ENCODE measurements around the gene ANKRD33B. TPM values are rescaled to one million over a fixed set of nuclear protein-coding genes. Genes with fewer than 3 reads are reported as not detected.
"Not testable (repeated sequence)": the region's sequence is repeated elsewhere in the genome, so short reads cannot be mapped to it uniquely, and the experiment has no call there.

Gene ANKRD33B
- 10 to 100 TPM; 16.7 to 27.0 (median 24.8) TPM for total RNA-seq

DNA sequence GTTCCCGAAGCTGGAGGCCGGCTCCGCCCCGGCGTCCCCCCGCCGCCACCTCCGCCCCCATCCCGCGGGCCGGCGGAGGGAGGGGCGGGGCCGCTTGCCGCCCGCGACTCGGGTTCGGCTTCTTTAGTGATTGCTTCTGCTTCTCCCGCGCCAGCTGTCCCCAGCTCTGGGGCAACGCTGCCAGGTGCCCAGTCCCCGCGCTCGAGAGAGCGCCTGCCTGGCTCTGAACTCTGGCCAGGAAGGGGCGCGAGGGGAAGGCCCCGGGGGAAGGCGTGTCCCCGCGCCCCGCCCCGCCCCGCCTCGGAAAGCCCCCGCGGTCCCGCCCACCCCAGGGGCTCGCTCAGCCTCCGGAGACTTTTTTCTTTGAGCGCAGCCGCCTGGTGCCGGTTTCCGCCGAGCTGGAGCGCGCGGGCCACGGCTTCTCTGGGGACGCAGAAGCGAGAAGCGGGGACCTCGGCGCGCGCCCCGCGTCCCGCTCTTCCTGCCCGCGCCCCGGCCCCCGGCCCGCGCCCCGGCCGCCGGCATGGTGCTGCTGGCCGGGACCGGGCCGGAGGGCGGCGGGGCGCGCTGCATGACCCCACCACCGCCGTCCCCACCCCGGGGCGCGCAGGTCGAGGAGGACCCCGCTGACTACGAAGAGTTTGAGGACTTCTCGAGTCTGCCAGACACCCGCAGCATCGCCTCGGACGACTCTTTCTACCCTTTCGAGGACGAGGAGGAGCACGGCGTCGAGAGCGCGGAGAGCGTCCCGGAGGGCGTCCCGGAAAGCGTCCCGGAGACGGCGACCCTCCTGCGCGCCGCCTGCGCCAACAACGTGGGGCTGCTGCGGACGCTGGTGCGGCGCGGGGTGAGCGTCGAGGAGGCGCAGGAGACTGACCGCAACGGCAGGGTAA, at the start of gene ANKRD33B:
ANKRD33B (plus strand) TSS at position 126 of the 893 bp plus-strand sequence; CDS start at position 524, 398 bp downstream.
- Histone ChIP-seq H3K9me3 (no peaks in the 10 kb centered on the region), H3K4me1 (peaks cover 53% of the 10 kb centered on the region), H3K36me3 (no peaks in the 10 kb centered on the region), H3K27ac (peak within 1 kb of the TSS; percentile 86), H3K4me3 (peak within 1 kb of the TSS; percentile 81), H3K27me3 (peaks cover 30% of the 10 kb centered on the region)
- WGBS = under 1% methylated on average over 47 of the region's 119 CpGs
- TF ChIP-seq, protein P1, sequence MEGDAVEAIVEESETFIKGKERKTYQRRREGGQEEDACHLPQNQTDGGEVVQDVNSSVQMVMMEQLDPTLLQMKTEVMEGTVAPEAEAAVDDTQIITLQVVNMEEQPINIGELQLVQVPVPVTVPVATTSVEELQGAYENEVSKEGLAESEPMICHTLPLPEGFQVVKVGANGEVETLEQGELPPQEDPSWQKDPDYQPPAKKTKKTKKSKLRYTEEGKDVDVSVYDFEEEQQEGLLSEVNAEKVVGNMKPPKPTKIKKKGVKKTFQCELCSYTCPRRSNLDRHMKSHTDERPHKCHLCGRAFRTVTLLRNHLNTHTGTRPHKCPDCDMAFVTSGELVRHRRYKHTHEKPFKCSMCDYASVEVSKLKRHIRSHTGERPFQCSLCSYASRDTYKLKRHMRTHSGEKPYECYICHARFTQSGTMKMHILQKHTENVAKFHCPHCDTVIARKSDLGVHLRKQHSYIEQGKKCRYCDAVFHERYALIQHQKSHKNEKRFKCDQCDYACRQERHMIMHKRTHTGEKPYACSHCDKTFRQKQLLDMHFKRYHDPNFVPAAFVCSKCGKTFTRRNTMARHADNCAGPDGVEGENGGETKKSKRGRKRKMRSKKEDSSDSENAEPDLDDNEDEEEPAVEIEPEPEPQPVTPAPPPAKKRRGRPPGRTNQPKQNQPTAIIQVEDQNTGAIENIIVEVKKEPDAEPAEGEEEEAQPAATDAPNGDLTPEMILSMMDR (IDR thresholded peaks at IDR 0.05) = no peak
- no peak for TF ChIP-seq EP300 (IDR thresholded peaks at IDR 0.05)
- peak in 1 of 2 donors; percentile 41 for TF ChIP-seq POLR2A (IDR thresholded peaks at IDR 0.05)
- TF ChIP-seq POLR2AphosphoS5 (IDR thresholded peaks at IDR 0.05) = no peak
- peak in 1 of 2 donors; percentile 80 for DNase-seq (ENCODE audit: low spot score in 2 of 2)

DNA sequence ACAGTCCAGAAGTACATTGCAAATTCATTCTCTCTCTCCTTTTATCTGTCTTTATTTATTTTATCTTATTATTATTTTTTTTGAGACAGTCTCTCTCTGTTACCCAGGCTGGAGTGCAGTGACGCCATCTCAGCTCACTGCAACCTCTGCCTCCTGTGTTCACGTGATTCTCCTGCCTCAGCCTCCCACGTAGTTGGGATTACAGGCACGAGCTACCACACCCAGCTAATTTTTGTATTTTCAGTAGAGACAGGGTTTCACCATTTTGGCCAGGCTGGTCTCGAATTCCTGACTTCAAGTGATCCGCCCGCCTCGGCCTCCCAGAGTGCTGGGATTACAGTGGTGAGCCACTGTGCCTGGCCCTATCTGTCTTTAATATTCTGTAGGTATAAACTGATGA, 49.3 kb upstream of the ANKRD33B start:
- not testable (repeated sequence) for H3K9me3 ChIP-seq; H3K27ac ChIP-seq; DNase-seq (ENCODE audit: low spot score in 2 of 2); H3K36me3 ChIP-seq; H3K4me3 ChIP-seq; H3K27me3 ChIP-seq; H3K4me1 ChIP-seq
- WGBS = 91% methylated on average over 8 of the region's 8 CpGs

DNA sequence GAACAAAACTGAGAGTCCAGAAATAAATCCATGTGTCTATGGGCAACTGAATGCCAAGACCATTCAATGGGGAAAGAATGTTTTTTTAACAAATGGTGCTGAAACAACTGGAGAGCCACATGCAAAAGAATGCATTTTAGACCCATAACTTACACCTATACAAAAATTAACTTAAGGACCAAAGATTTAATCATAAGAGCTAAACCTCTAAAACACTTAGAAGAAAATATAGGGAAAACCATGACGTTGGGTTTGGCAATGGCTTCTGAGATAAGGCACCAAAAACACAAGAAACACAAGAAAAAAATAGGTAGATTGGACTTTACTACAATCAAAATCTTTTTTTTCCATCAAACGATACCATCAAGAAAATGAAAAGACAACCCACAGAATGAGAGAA, 48.4 kb upstream of the ANKRD33B start:
- no peak for TF ChIP-seq POLR2A (IDR thresholded peaks at IDR 0.05)
- no peak for TF ChIP-seq POLR2AphosphoS5 (IDR thresholded peaks at IDR 0.05)
- TF ChIP-seq, protein P1 (IDR thresholded peaks at IDR 0.05) = no peak
- TF ChIP-seq EP300 (IDR thresholded peaks at IDR 0.05) = no peak
- no peak for DNase-seq (ENCODE audit: low spot score in 2 of 2)
- 93% methylated on average over 2 of the region's 2 CpGs for WGBS
- no peaks in the 10 kb centered on the region for H3K4me1 ChIP-seq
- H3K4me3 ChIP-seq = no peak overlapping the region
- no peaks in the 10 kb centered on the region for H3K27me3 ChIP-seq
- no peaks in the 10 kb centered on the region for H3K9me3 ChIP-seq
- H3K36me3 ChIP-seq = no peaks in the 10 kb centered on the region
- H3K27ac ChIP-seq = no peak overlapping the region

DNA sequence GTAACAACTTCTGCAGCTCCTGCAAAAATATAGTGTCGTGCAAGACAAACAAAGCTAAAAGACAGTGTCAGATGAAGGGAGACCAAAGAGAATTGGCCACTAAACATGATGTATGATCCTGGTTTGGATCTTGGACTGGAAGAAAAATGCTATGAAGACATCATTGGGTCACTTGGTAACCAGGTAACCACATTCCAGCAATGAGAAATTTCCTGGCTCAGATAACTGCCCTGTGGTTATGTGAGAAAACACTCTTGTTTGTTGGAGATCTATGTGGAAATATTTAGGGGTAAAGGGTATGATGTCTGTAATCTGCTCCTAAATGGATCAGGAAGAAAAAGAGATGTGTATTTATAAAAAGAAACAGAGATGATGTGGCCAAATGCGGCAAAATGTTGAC, 45.5 kb upstream of the ANKRD33B start:
- Histone ChIP-seq H3K27ac (no peak overlapping the region), H3K36me3 (no peaks in the 10 kb centered on the region), H3K27me3 (no peaks in the 10 kb centered on the region), H3K9me3 (no peaks in the 10 kb centered on the region), H3K4me1 (no peaks in the 10 kb centered on the region), H3K4me3 (no peak overlapping the region)
- DNase-seq (ENCODE audit: low spot score in 2 of 2) = no peak
- WGBS = 71% methylated on average over 2 of the region's 2 CpGs
- TF ChIP-seq, protein P1 (IDR thresholded peaks at IDR 0.05) = no peak
- TF ChIP-seq EP300 (IDR thresholded peaks at IDR 0.05) = no peak

DNA sequence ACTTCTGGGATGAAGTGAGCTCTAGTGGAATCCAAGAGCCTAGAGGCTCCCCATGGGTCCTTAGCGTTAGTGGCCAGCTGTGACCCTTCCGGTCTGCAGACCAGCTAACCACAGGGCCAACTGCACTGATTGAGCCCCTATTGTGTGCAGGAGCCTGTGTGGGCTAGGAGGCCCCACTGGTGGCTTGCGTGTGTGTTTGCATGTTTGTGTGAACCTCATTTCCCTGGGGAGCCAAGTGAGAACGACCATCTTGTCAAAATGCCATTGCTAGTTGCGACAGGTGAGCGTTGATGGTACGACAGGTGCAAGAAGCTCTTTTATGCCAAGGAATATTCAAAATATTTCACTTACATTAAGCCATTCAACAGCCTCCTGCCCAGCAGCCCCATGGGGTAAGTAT, 44.1 kb upstream of the ANKRD33B start:
- no peaks in the 10 kb centered on the region for H3K27me3 ChIP-seq
- no peak overlapping the region for H3K4me3 ChIP-seq
- TF ChIP-seq, protein P1 (IDR thresholded peaks at IDR 0.05) = no peak
- no peak for TF ChIP-seq POLR2A (IDR thresholded peaks at IDR 0.05)
- no peak for TF ChIP-seq POLR2AphosphoS5 (IDR thresholded peaks at IDR 0.05)
- TF ChIP-seq EP300 (IDR thresholded peaks at IDR 0.05) = no peak
- no peaks in the 10 kb centered on the region for H3K36me3 ChIP-seq
- H3K27ac ChIP-seq = no peak overlapping the region
- no peak for DNase-seq (ENCODE audit: low spot score in 2 of 2)
- H3K4me1 ChIP-seq = no peaks in the 10 kb centered on the region
- 83% methylated on average over 7 of the region's 7 CpGs for WGBS
- H3K9me3 ChIP-seq = no peaks in the 10 kb centered on the region

All from suprapubic skin (tissue), 4 donors.